NB4 (cell line): ENCODE results near the gene ADK.

Experiments
- CTCF ChIP-seq: IDR thresholded peaks from one replicate; pipeline ENCODE4 v1.5.1; 2012; ENCODE audit warnings: low read depth, low read length
- MAX ChIP-seq: IDR thresholded peaks from 2 replicates; pipeline ENCODE4 v1.6.1; 2011; ENCODE audit warnings: low read depth, low read length
- MYC ChIP-seq: IDR thresholded peaks from 2 replicates; pipeline ENCODE4 v1.6.1; 2011; ENCODE audit warnings: low read depth, low read length
- POLR2A ChIP-seq: IDR thresholded peaks from 2 replicates; pipeline ENCODE4 v1.6.1; 2011; ENCODE audit warnings: mild to moderate bottlenecking; ENCODE audit not compliant: insufficient read length; ENCODE audit errors: extremely low read depth

GRCh38 chr10:74255214-74255613, 104.2 kb downstream of the ADK start:
- TF ChIP-seq CTCF (no peak), POLR2A (no peak), MYC (no peak), MAX (no peak)
